Motor neuron (in vitro differentiated cells): ENCODE results near the gene KCNE3. TPM values are rescaled to one million over a fixed set of nuclear protein-coding genes. Genes with fewer than 3 reads are reported as not detected.

ENCODE experiments used
- ATAC-seq, 8 experiments: fragments of 200-7000 bp; cut with Tn5 transposase; replicated peaks in 6 of 8; 2 replicates each; pipeline ENCODE4 v1.8.0; 2021; ENCODE audit warnings: mild to moderate bottlenecking in 8 of 8, moderate library complexity in 8 of 8
- H3K27ac ChIP-seq, 2 donors: fragments of 250-450 bp; sonication (Bioruptor Pico); 2 replicates each; pipeline ENCODE4 v1.9.0; 2021; ENCODE audit warnings: antibody characterized with exemption in 2 of 2, mild to moderate bottlenecking in 2 of 2, moderate library complexity in 1 of 2
- H3K4me1 ChIP-seq, 2 donors: fragments of 250-450 bp; sonication (Bioruptor Pico); replicated peaks in 1 of 2; 2 replicates each; pipeline ENCODE4 v1.6.1; 2021; ENCODE audit warnings: antibody characterized with exemption in 2 of 2, mild to moderate bottlenecking in 2 of 2, moderate library complexity in 1 of 2
- H3K4me3 ChIP-seq, 5 donors: fragments of 250-450 bp; sonication (Bioruptor Pico); 2 replicates each; pipeline ENCODE4 v1.9.0; 2021; ENCODE audit warnings: antibody characterized with exemption in 5 of 5, mild to moderate bottlenecking in 5 of 5, moderate library complexity in 4 of 5
- WGBS, 10 experiments: fragments of 450-650 bp; shearing (Covaris generic); methylation state at CpG; one replicate each; pipeline ENCODE4 v1.0.0; 2022; 5-methylcytosine and 5-hydroxymethylcytosine counted together
- in situ Hi-C, 9 experiments: fragments of 400-800 bp; cut with MboI; loops; one replicate each; pipeline ENCODE4 v1.15.0; 2021; ENCODE audit warnings: low sequenced_read_pairs in 9 of 9, low pct_unique_long_range_greater_than_20kb in 2 of 9; ENCODE audit not compliant: unreplicated experiment in 9 of 9
- total RNA-seq, 8 experiments: library from RNA; unstranded; fragments of 300-600 nt; gene quantifications; 2 replicates each; pipeline versions ENCODE4 v1.2.3 to v1.2.4, GENCODE V29; 2022

The KCNE3 gene
- total RNA-seq, 8 experiments from 2014 or later = 0.24 to 1.8 (median 0.67) TPM; not detected in 2

- in situ Hi-C loops = loop anchor here in 4 of 9 experiments (10.0 to 25.0 kb wide), 4 partner anchors 114 to 196 kb away; no protein-coding TSS in a partner anchor
- H3K4me3 ChIP-seq = no peak overlapping the region
- H3K27ac ChIP-seq = no peak overlapping the region
- no peaks in the 10 kb centered on the region for H3K4me1 ChIP-seq
- WGBS, 10 experiments = 60 to 100% (median 87%) methylated on average over 1 to 4 of the region's 6 CpGs; no CpG with 5 or more reads in 6 of the 10 experiments
- ATAC-seq = no peak
These were observed 17.0 kb downstream of the KCNE3 start for GRCh38 chr11:74450318-74450717.

- peak; percentile 72 to 96 (median 82) for ATAC-seq
- no peaks in the 10 kb centered on the region for H3K4me1 ChIP-seq
- H3K27ac ChIP-seq = no peak overlapping the region
- in situ Hi-C loops = loop anchor here in 2 of 9 experiments (10.0 to 25.0 kb wide), 3 partner anchors 88 to 195 kb away; no protein-coding TSS in a partner anchor
- no peak overlapping the region for H3K4me3 ChIP-seq
- 57 to 100% (median 85%) methylated on average over 1 to 2 of the region's 2 CpGs; no CpG with 5 or more reads in 6 of the 10 experiments for WGBS, 10 experiments
These were observed 17.9 kb downstream of the KCNE3 start for GRCh38 chr11:74449369-74449931.

GRCh38 chr11:74447720-74448119, 19.6 kb downstream of the KCNE3 start:
- Histone ChIP-seq H3K4me3 (no peak overlapping the region), H3K27ac (no peak overlapping the region), H3K4me1 (no peaks in the 10 kb centered on the region)
- ATAC-seq = no peak
- in situ Hi-C loops = loop anchor here in 2 of 9 experiments (10.0 to 25.0 kb wide), 3 partner anchors 90 to 193 kb away; no protein-coding TSS in a partner anchor

GRCh38 chr11:74446532-74446938, 20.8 kb downstream of the KCNE3 start:
- in situ Hi-C loops = loop anchor here in 2 of 9 experiments (10.0 to 25.0 kb wide), 3 partner anchors 91 to 192 kb away; no protein-coding TSS in a partner anchor
- no peaks in the 10 kb centered on the region for H3K4me1 ChIP-seq
- WGBS, 10 experiments = 0 to 100% (median 80%) methylated on average over 1 of the region's 1 CpG; no CpG with 5 or more reads in 3 of the 10 experiments
- H3K27ac ChIP-seq = no peak overlapping the region
- peak in 3 of 8 experiments; percentile 78 to 90 (median 83) for ATAC-seq
- H3K4me3 ChIP-seq = no peak overlapping the region

- in situ Hi-C loops = loop anchor here in 2 of 9 experiments (10.0 to 25.0 kb wide), 3 partner anchors 93 to 189 kb away; no protein-coding TSS in a partner anchor
- no peaks in the 10 kb centered on the region for H3K4me1 ChIP-seq
- no peak overlapping the region for H3K27ac ChIP-seq
- 69 to 100% (median 81%) methylated on average over 1 to 4 of the region's 9 CpGs; no CpG with 5 or more reads in 4 of the 10 experiments for WGBS, 10 experiments
- H3K4me3 ChIP-seq = no peak overlapping the region
- ATAC-seq = no peak
These were observed 23.0 kb downstream of the KCNE3 start for GRCh38 chr11:74444173-74444826.

- Histone ChIP-seq H3K4me3 (no peak overlapping the region), H3K27ac (no peak overlapping the region), H3K4me1 (no peaks in the 10 kb centered on the region)
- peak in 4 of 8 experiments; percentile 10 to 81 (median 28) for ATAC-seq
- in situ Hi-C loops = loop anchor here in 2 of 9 experiments (10.0 to 25.0 kb wide), 3 partner anchors 94 to 188 kb away; no protein-coding TSS in a partner anchor
- WGBS, 10 experiments = 20 to 79% (median 58%) methylated on average over 1 to 8 of the region's 8 CpGs
These were observed 24.1 kb downstream of the KCNE3 start for GRCh38 chr11:74443071-74443864.

GRCh38 chr11:74442636-74443035, 24.7 kb downstream of the KCNE3 start:
- no peak overlapping the region for H3K4me3 ChIP-seq
- in situ Hi-C loops = loop anchor here in 2 of 9 experiments (10.0 to 25.0 kb wide), 3 partner anchors 95 to 188 kb away; no protein-coding TSS in a partner anchor
- peak in 2 of 8 experiments; percentile 15 to 42 for ATAC-seq
- no peaks in the 10 kb centered on the region for H3K4me1 ChIP-seq
- WGBS, 10 experiments = 40 to 100% (median 75%) methylated on average over 1 to 3 of the region's 3 CpGs; no CpG with 5 or more reads in 4 of the 10 experiments
- H3K27ac ChIP-seq = no peak overlapping the region

GRCh38 chr11:74438681-74439080, 28.7 kb downstream of the KCNE3 start:
- ATAC-seq = no peak
- no peak overlapping the region for H3K27ac ChIP-seq
- 50 to 100% (median 80%) methylated on average over 1 of the region's 1 CpG; no CpG with 5 or more reads in 5 of the 10 experiments for WGBS, 10 experiments
- no peak overlapping the region for H3K4me3 ChIP-seq
- H3K4me1 ChIP-seq = no peaks in the 10 kb centered on the region
- in situ Hi-C loops = loop anchor here in 1 of 9 experiments (25.0 kb wide), 2 partner anchors 99 to 176 kb away; no protein-coding TSS in a partner anchor

- in situ Hi-C loops = loop anchor here in 1 of 9 experiments (25.0 kb wide), 2 partner anchors 100 to 175 kb away; no protein-coding TSS in a partner anchor
- H3K4me1 ChIP-seq = no peaks in the 10 kb centered on the region
- ATAC-seq = peak in 5 of 8 experiments; percentile 16 to 95 (median 50)
- no peak overlapping the region for H3K4me3 ChIP-seq
- 86 to 100% (median 95%) methylated on average over 1 of the region's 1 CpG; no CpG with 5 or more reads in 4 of the 10 experiments for WGBS, 10 experiments
- H3K27ac ChIP-seq = no peak overlapping the region
These were observed 29.8 kb downstream of the KCNE3 start for GRCh38 chr11:74437441-74438042.

- WGBS, 10 experiments = 14 to 100% (median 67%) methylated on average over 1 to 7 of the region's 7 CpGs; no CpG with 5 or more reads in 2 of the 10 experiments
- no peak for ATAC-seq
- Histone ChIP-seq H3K4me3 (no peak overlapping the region), H3K27ac (no peak overlapping the region), H3K4me1 (no peaks in the 10 kb centered on the region)
- in situ Hi-C loops = loop anchor here in 1 of 9 experiments (25.0 kb wide), 2 partner anchors 103 to 172 kb away; no protein-coding TSS in a partner anchor
These were observed 32.8 kb downstream of the KCNE3 start for GRCh38 chr11:74434528-74434927.

GRCh38 chr11:74429205-74429604, 38.1 kb downstream of the KCNE3 start:
- Histone ChIP-seq H3K27ac (no peak overlapping the region), H3K4me3 (no peak overlapping the region), H3K4me1 (no peaks in the 10 kb centered on the region)
- ATAC-seq = peak in 1 of 8 experiments; percentile 25
- WGBS, 10 experiments = 25 to 95% (median 83%) methylated on average over 1 to 2 of the region's 3 CpGs; no CpG with 5 or more reads in 3 of the 10 experiments
- in situ Hi-C loops = loop anchor here in 1 of 9 experiments (25.0 kb wide), 2 partner anchors 108 to 167 kb away; no protein-coding TSS in a partner anchor

- WGBS, 10 experiments = 21 to 100% (median 86%) methylated on average over 1 to 4 of the region's 4 CpGs
- in situ Hi-C loops = loop anchor here in 1 of 9 experiments (25.0 kb wide), 2 partner anchors 110 to 165 kb away; no protein-coding TSS in a partner anchor
- no peak overlapping the region for H3K4me3 ChIP-seq
- peak in 3 of 8 experiments; percentile 31 to 96 (median 94) for ATAC-seq
- no peaks in the 10 kb centered on the region for H3K4me1 ChIP-seq
- no peak overlapping the region for H3K27ac ChIP-seq
These were observed 39.9 kb downstream of the KCNE3 start for GRCh38 chr11:74427384-74427886.
